Stimulated activated CD8-positive, alpha-beta memory T cell treated with anti-CD3 and anti-CD28 coated beads, Interleukin-2, amount 100 ng/mL, for 1 hour (primary cell): ENCODE results near the gene COL8A1.
"Not testable (repeated sequence)": the region's sequence is repeated elsewhere in the genome, so short reads cannot be mapped to it uniquely, and the experiment has no call there.

Experiments
- DNase-seq, 2 donors: peaks; one replicate each; pipeline ENCODE4 v3.0.0-alpha.2; 2020; ENCODE audit warnings: low read depth in 2 of 2

COL8A1 gene

GRCh38 chr3:99709686-99710085 is 71.3 kb downstream of the COL8A1 start:
- DNase-seq, result no peak

- no peak for DNase-seq
Measured at GRCh38 chr3:99710094-99710493, 71.7 kb downstream of the COL8A1 start.

GRCh38 chr3:99711351-99711750 is 73.0 kb downstream of the COL8A1 start:
- no peak for DNase-seq

- no peak for DNase-seq
Measured at GRCh38 chr3:99712291-99712954, 74.0 kb downstream of the COL8A1 start.

GRCh38 chr3:99713440-99713839 is 75.0 kb downstream of the COL8A1 start:
- no peak for DNase-seq

DNA sequence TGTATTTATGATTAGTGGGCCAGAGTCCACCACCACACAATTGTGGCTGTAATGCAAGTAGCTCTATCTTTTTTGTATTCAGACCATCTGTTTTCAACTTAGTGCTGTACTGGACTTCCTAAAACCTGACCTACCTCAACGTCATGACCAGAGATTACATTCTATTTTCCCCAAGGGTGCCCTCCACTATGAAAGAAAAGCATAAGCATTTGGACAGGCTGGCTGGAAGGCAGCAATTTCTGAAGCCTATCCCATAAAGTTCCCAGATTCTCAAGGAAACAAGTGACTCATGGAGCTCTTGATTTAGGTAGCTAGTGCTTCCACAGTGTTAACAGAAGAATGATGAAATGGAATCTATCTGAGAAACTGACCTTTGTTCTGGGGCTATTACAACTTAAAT is 75.8 kb downstream of the COL8A1 start:
- no peak for DNase-seq

GRCh38 chr3:99714575-99714974 is 76.2 kb downstream of the COL8A1 start:
- DNase-seq, result no peak

- DNase-seq, result no peak
Measured at GRCh38 chr3:99716463-99716995, 78.1 kb downstream of the COL8A1 start.

GRCh38 chr3:99720985-99721632 is 82.7 kb downstream of the COL8A1 start:
- DNase-seq, result no peak

DNA sequence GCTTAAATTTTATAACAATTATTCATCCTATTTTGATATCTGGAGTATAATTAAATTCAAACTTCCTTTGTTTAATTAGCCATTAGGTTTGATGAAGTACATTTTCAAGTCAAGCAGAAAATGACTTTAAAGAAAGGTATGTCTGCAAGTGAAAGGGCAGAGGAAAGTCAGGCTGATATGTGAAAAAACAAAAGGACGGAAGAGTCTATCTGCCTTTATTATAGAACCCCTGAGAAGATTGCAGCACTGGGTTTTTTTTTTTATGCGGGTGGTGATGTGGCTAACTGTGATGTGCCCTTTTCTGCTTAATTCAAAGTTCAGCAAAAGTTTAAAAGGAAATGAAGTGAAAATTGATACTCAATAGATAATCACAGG is 83.2 kb downstream of the COL8A1 start:
- DNase-seq, result no peak

- no peak for DNase-seq
Measured at GRCh38 chr3:99724276-99724675, 85.9 kb downstream of the COL8A1 start.

- DNase-seq, result no peak
Measured at GRCh38 chr3:99730870-99731269, 92.5 kb downstream of the COL8A1 start.

GRCh38 chr3:99731499-99731898 is 93.1 kb downstream of the COL8A1 start:
- DNase-seq, result no peak

- not testable (repeated sequence) for DNase-seq
Measured at GRCh38 chr3:99740371-99740770, 102.0 kb downstream of the COL8A1 start.

DNA sequence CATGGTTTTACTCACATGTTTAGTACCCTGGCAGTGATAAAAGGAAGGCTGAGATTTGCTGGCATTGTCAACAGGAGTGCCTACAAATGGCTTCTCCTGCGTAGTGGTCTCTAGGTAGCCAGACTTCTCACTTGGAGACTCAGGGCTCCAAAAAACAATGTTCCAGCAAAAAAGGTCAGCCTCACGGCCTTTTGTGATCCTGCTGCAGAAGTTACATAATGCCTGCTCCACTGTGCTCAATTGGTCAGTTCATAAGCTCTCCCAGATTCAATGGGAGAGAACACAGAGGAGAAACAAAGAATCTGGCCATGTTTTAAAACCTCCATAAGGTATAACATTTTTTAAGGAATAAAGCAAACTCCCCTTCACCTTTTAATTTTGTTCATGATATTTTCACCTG is 103.2 kb downstream of the COL8A1 start:
- DNase-seq, result no peak

DNA sequence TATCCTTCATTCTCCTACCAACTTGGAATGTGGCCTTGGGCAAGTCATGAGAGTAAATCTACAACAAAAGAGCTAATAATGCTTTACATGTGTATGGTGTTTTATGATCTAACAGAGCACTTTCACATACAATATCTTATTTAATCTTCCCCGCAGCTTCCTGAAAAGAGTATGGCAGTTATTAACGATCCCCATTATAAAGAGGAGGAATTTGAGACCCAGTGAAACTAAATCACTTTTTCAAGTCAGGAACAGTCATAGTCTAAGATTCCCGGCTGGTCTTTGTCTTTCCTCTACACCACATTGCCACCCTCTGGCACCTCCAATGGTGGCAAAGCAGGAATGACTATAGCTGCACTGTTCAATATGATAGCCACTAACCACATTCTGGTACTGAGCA is 109.5 kb downstream of the COL8A1 start:
- DNase-seq, result no peak

DNA sequence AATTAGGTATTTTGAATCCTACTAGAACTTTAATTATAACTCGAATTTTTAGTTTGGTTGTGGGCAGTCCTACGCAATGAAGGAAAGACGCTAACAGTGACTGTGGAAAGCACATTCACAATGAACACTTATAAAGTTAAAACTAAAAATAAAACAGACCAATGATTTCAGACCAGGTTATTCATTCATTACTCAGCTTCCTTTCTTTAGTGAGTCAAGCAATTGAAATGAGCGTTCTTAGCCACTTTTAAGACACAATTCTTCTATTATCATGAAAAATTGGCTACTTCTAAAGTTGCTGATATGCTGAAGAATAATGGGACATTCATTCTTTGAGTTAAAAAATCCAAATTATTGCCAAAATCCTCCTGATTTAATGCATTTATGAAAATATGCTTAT is 113.3 kb downstream of the COL8A1 start:
- DNase-seq, result no peak

DNA sequence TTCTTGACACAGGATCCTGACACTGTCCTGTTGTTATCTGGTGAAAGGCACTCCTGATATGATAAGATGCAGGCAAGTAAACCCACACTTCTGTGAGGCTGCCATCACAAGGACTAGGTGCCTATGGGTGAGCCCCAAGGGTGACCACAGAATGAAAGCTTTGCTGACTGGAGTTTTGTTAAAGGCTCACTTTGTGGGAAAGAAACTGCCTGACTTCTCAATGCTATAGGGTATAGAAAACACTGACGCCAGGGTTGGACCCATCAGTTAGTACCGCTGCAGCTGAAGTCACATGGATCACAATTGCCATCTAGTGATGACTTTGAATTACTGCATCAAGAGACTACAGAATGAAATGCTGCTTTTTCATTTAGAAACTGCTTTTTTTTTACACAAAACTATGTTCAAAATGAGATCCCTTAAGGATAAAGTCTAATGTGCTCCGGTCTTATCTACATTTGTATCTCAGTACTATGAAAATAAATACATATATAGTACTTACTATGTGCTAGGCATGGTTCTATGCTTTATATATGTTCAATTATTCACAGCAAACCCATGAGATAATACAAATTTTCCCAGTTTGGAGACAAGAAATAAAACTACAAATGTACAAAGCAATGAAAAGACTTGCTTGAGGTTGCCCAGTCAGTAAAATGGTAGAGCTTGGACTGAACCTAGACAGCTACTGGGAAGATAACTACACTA is 115.0 kb downstream of the COL8A1 start:
- no peak for DNase-seq

DNA sequence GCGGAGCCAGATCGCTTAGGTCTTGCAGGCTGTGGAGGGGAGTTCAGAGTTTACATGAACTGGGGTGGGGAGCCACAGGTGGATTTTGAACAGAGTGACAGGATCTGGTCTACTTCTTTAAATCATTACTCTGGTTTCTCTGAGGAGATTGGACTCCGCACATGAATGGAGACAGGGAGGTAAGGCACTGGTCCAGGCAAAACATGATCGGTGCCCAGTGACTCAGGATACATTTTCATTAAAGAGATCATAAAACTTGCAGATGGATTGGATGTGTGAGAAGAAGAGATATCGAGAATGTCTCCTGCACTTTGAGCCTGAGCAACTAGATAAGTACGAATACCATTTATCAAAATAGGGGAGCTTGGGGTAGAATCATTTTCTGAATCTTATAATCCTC is 117.4 kb downstream of the COL8A1 start:
- DNase-seq, result no peak

DNA sequence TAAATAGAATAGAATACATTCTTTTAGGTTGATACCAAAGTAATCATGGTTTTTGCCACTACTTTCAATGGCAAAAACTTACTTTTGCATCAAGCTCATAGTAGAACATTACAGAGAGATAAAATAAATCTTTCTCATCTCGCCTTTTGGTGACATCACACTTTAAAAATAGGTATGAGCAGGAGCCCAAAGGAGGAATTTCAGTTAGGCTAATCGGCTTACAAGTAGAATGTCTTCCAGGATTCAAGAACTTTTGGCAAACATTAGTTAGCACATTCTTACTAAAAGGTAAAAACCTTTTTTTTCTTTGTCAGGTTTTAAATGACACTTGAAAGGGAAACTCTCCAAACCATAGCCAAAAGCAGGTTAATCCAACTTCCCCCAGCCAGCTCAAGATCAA is 119.6 kb downstream of the COL8A1 start:
- no peak for DNase-seq

DNA sequence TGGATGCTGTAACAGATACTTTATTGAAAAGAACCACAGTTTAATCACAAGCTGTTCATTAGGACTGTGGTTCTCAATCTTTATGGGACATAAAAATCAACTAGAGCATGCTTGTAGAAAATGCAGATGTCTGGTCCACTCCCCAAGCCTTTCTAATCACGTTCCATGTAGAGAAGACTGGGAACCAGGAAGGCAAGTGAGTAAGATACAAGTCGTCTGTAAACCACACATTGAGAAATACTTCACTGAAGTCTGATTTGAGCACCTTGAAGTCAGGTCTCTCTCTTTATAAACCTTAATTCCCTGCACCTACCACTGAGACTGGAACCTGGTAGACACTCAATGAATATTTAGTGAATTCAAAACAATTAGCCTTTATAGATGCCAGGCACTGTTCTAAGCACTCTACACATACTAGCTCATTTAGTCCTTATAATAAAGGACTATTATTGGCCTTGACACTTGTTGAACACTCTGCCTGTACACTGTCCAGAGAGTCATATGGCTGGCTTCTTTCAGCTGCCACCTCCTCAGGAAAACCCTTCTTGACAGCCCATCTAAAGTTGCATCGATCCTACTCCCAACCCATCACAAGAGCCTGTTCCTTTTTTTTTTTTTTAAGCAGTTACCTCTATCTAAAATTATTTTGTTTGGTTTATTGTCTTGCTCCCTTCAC is 120.2 kb downstream of the COL8A1 start:
- DNase-seq, result no peak

DNA sequence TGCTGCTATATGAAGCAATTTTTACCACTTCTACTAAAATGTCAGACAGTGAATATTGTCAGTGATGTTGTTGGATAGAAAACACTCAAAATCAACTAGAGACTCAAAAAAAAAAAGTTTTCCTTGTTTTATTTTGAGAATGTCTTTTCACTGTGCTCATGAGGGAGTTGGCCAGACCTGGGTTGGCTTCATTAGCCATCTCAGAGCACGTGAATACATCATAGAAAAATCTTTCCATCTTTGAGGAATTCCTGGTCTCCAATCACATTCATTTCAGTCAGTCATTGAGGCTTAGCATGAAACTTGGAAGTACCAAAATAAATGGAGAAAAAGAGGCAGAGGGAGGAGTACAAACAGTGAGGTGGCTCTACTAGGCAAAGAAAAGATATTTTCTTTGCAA is 121.6 kb downstream of the COL8A1 start:
- no peak for DNase-seq
